Stimulated activated CD4-positive, alpha-beta T cell treated with anti-CD3 and anti-CD28 coated beads, Interleukin-12 subunit alpha, Interleukin-12 subunit beta, amount 100 ng/mL, for 24 hours (primary cell): ENCODE measurements around the gene SPTAN1.
A peak's percentile ranks its signal among the peaks of the same experiment; 100 is the strongest.

Experiments used
- DNase-seq, 2 experiments: peaks; one replicate each; pipeline ENCODE4 v3.0.0-alpha.2; 2020; ENCODE audit warnings: low read depth in 2 of 2

SPTAN1 gene

GRCh38 chr9:128632066-128632465, 79.7 kb downstream of the SPTAN1 start:
- DNase-seq: no peak

- DNase-seq: no peak
Observed at GRCh38 chr9:128632486-128632885, 80.1 kb downstream of the SPTAN1 start.

- no peak for DNase-seq
Observed at GRCh38 chr9:128633057-128633456, 80.7 kb downstream of the SPTAN1 start.

- DNase-seq: no peak
Observed at GRCh38 chr9:128633601-128634000, 81.2 kb downstream of the SPTAN1 start.

GRCh38 chr9:128634111-128634510, 81.7 kb downstream of the SPTAN1 start:
- DNase-seq: no peak

GRCh38 chr9:128634651-128635262, 82.4 kb downstream of the SPTAN1 start:
- no peak for DNase-seq

GRCh38 chr9:128635266-128636023, 83.1 kb downstream of the SPTAN1 start:
- no peak for DNase-seq

GRCh38 chr9:128636024-128636390, 83.6 kb downstream of the SPTAN1 start:
- no peak for DNase-seq

GRCh38 chr9:128636556-128637530, 84.5 kb downstream of the SPTAN1 start:
- no peak for DNase-seq

- DNase-seq: no peak
Observed at GRCh38 chr9:128637656-128638055, 85.3 kb downstream of the SPTAN1 start.

GRCh38 chr9:128638580-128638979, 86.2 kb downstream of the SPTAN1 start:
- no peak for DNase-seq

GRCh38 chr9:128640603-128641002, 88.2 kb downstream of the SPTAN1 start:
- DNase-seq: no peak

- DNase-seq: no peak
Observed at GRCh38 chr9:128642675-128643245, 90.4 kb downstream of the SPTAN1 start.

- no peak for DNase-seq
Observed at GRCh38 chr9:128643519-128644300, 91.3 kb downstream of the SPTAN1 start.

- DNase-seq: peak; percentile 40 to 63
Observed at GRCh38 chr9:128648206-128648605, 95.8 kb downstream of the SPTAN1 start.

GRCh38 chr9:128651798-128652197, 99.4 kb downstream of the SPTAN1 start:
- DNase-seq: no peak

GRCh38 chr9:128653908-128654307, 101.5 kb downstream of the SPTAN1 start:
- no peak for DNase-seq

GRCh38 chr9:128654481-128654880, 102.1 kb downstream of the SPTAN1 start:
- no peak for DNase-seq

- peak; percentile 92 to 95 for DNase-seq
Observed at GRCh38 chr9:128656416-128657343, 104.3 kb downstream of the SPTAN1 start, which contains the start of gene DYNC2I2. TSS of gene DYNC2I2 (minus strand) at chr9:128656847. CDS start at chr9:128656726, 121 bp downstream.

GRCh38 chr9:128657344-128657704, 104.9 kb downstream of the SPTAN1 start:
- no peak for DNase-seq
